K562 (cell line): Measurements from ENCODE around the gene KCNQ5. TPM values are rescaled to one million over a fixed set of nuclear protein-coding genes. Genes with fewer than 3 reads are reported as not detected.

Source experiments
- ATAC-seq: fragments of 200-7000 bp; cut with Tn5 transposase; 3 replicates; pipeline ENCODE4 v1.9.1; 2020; ENCODE audit warnings: moderate library complexity
- BruUV-seq: library from RNA; stranded (reverse); fragments of 400-500 nt; replicated peaks from 2 replicates; lab custom pipeline; 2021; lab: Mats Ljungman, UMichigan
- CTCF ChIA-PET: fragments of 300-600 bp; formaldehyde crosslinking; extraction: SDS; loops from one replicate; lab custom pipeline; 2021; ENCODE audit warnings: low intra/inter-chr PET ratio; lab: Yijun Ruan, JAX
- POLR2A ChIA-PET: fragments of 300-600, 350-650 bp; sonication (Branson Sonifier 250); formaldehyde crosslinking; extraction: SDS; loops from one replicate; lab custom pipeline; 2021; ENCODE audit warnings: antibody characterized with exemption, inconsistent platforms; lab: Yijun Ruan, JAX
- DNase-seq, 4 experiments: peaks; one replicate each; pipeline versions ENCODE4 v3.0.0 to v3.0.0-alpha.2; 2011 to 2018; ENCODE audit warnings: low spot score in 3 of 4, mixed read lengths in 3 of 4; ENCODE audit errors: extremely low read depth in 1 of 4
- FAIRE-seq: peaks from 2 replicates; lab custom pipeline; 2011; peaks lifted over from hg19 to GRCh38; lab: Jason Lieb, UNC
- H2AFZ ChIP-seq: 2 replicates; pipeline ENCODE4 v1.6.0; 2011; ENCODE audit warnings: low read depth, low read length, control low read depth, inconsistent platforms
- H3K27ac ChIP-seq: fragments of 200-600 bp; 3 replicates; pipeline ENCODE4 v1.8.0; 2011; ENCODE audit warnings: low read depth, mild to moderate bottlenecking, control low read depth, inconsistent platforms, low read length, moderate library complexity, mixed read lengths; ENCODE audit errors: extremely low read depth
- H3K27me3 ChIP-seq, 2 experiments: fragments of 300-600 bp in 1 of 2; 2 replicates in 1 of 2; 3 replicates in 1 of 2; pipeline versions ENCODE4 v1.6.0 to v1.8.0; 2011; ENCODE audit warnings: inconsistent platforms in 2 of 2, low read length in 2 of 2, mild to moderate bottlenecking in 1 of 2, mixed read lengths in 1 of 2, moderate library complexity in 1 of 2; ENCODE audit not compliant: control insufficient read depth in 2 of 2, insufficient read depth in 2 of 2
- H3K36me3 ChIP-seq: fragments of 300-600 bp; 3 replicates; pipeline ENCODE4 v1.8.0; 2011; ENCODE audit warnings: mild to moderate bottlenecking, low read length, inconsistent platforms; ENCODE audit not compliant: control insufficient read depth, insufficient read depth
- H3K4me1 ChIP-seq, 2 experiments: fragments of 200-600 bp in 1 of 2; replicated peaks in 1 of 2; 2 replicates in 1 of 2; 3 replicates in 1 of 2; pipeline versions ENCODE4 v1.5.1 to v1.8.0; 2011; ENCODE audit warnings: inconsistent platforms in 2 of 2, low read length in 2 of 2, mild to moderate bottlenecking in 1 of 2, mixed read lengths in 1 of 2, moderate library complexity in 1 of 2; ENCODE audit not compliant: control insufficient read depth in 2 of 2, insufficient read depth in 2 of 2
- H3K4me2 ChIP-seq: 2 replicates; pipeline ENCODE4 v1.6.1; 2011; ENCODE audit warnings: low read length, control low read depth, inconsistent platforms, mixed read lengths; ENCODE audit not compliant: insufficient read depth
- H3K4me3 ChIP-seq: fragments of 200-600 bp; sonication (generic), shearing (Covaris generic); 2 replicates; pipeline ENCODE4 v1.5.1; 2016; ENCODE audit warnings: control low read depth, inconsistent platforms
- H3K79me2 ChIP-seq: fragments of 200-600 bp; 3 replicates; pipeline ENCODE4 v1.8.0; 2011; ENCODE audit warnings: low read length, inconsistent platforms; ENCODE audit not compliant: control insufficient read depth, insufficient read depth
- H3K9ac ChIP-seq, 2 experiments: 2 replicates each; pipeline versions ENCODE4 v1.6.0 to v1.6.1; 2011; ENCODE audit warnings: low read depth in 2 of 2, low read length in 2 of 2, control low read depth in 1 of 2, inconsistent platforms in 1 of 2, mild to moderate bottlenecking in 1 of 2, mixed read lengths in 1 of 2; ENCODE audit not compliant: insufficient read depth in 1 of 2
- H3K9me1 ChIP-seq: one replicate; pipeline ENCODE4 v1.6.0; 2011; ENCODE audit warnings: inconsistent platforms, mild to moderate bottlenecking, low read length, moderate library complexity; ENCODE audit not compliant: control insufficient read depth, insufficient read depth
- H3K9me3 ChIP-seq: replicated peaks from 2 replicates; pipeline ENCODE4 v1.5.1; 2011; ENCODE audit warnings: low read depth, low read length, inconsistent platforms; ENCODE audit not compliant: control insufficient read depth, insufficient read depth
- H4K20me1 ChIP-seq: replicated peaks from 2 replicates; pipeline ENCODE4 v1.6.1; 2011; ENCODE audit warnings: low read length, inconsistent platforms, mixed read lengths; ENCODE audit not compliant: control insufficient read depth, insufficient read depth
- CGGBP1 ChIP-seq: fragments of 250-450 bp; sonication (Bioruptor Pico); IDR thresholded peaks from 2 replicates; pipeline ENCODE4 v1.9.0; 2021; ENCODE audit warnings: mild to moderate bottlenecking
- DNMT1 ChIP-seq: fragments of 450-650 bp; IDR thresholded peaks from 2 replicates; pipeline ENCODE4 v1.6.1; 2016; ENCODE audit warnings: antibody characterized with exemption, mild to moderate bottlenecking
- E2F3 ChIP-seq: fragments of 250-450 bp; sonication (Bioruptor Pico); IDR thresholded peaks from 2 replicates; pipeline ENCODE4 v1.4.0; 2020; ENCODE audit warnings: mild to moderate bottlenecking
- FOXK2 ChIP-seq, 2 experiments: fragments of 450-650 bp; IDR thresholded peaks in 1 of 2; conservative IDR thresholded peaks in 1 of 2; 2 replicates each; pipeline ENCODE4 v1.6.1; 2016; ENCODE audit warnings: low read depth in 2 of 2, mild to moderate bottlenecking in 1 of 2
- FOXP4 ChIP-seq: sonication (generic); formaldehyde crosslinking; IDR thresholded peaks from 2 replicates; pipeline ENCODE4 v1.8.0; 2022; ENCODE audit warnings: mild to moderate bottlenecking, missing genetic modification reagents, borderline replicate concordance
- GATAD2A ChIP-seq: fragments of 450-650 bp; IDR thresholded peaks from 2 replicates; pipeline ENCODE4 v1.6.1; 2017
- HES1 ChIP-seq: fragments of 450-650 bp; IDR thresholded peaks from 2 replicates; pipeline ENCODE4 v1.6.1; 2016; ENCODE audit warnings: low read depth, mild to moderate bottlenecking, moderate library complexity
- MTA3 ChIP-seq: fragments of 450-650 bp; formaldehyde crosslinking; IDR thresholded peaks from 2 replicates; pipeline ENCODE4 v1.6.1; 2017; ENCODE audit warnings: mild to moderate bottlenecking, borderline replicate concordance
- NCOA6 ChIP-seq: fragments of 450-650 bp; IDR thresholded peaks from 2 replicates; pipeline ENCODE4 v1.6.1; 2017; ENCODE audit warnings: mild to moderate bottlenecking
- NKRF ChIP-seq: fragments of 450-650 bp; IDR thresholded peaks from 2 replicates; pipeline ENCODE4 v1.6.1; 2016; ENCODE audit warnings: borderline replicate concordance
- PBX2 ChIP-seq, 2 experiments: IDR thresholded peaks in 1 of 2; conservative IDR thresholded peaks in 1 of 2; 2 replicates each; pipeline ENCODE4 v1.6.1; 2016; ENCODE audit warnings: low read depth in 2 of 2, mild to moderate bottlenecking in 1 of 2, missing compliant biosample characterization in 1 of 2, missing genetic modification characterization in 1 of 2, moderate library complexity in 1 of 2
- PURB ChIP-seq: sonication (generic); formaldehyde crosslinking; IDR thresholded peaks from 2 replicates; pipeline ENCODE4 v1.9.0; 2021; ENCODE audit warnings: low read depth, mild to moderate bottlenecking, missing genetic modification reagents
- SREBF1 ChIP-seq: fragments of 150-350 bp; IDR thresholded peaks from 2 replicates; pipeline ENCODE4 v1.6.1; 2014; ENCODE audit warnings: antibody characterized with exemption, low read depth, low read length, borderline replicate concordance
- TCF3 ChIP-seq: sonication (generic); formaldehyde crosslinking; IDR thresholded peaks from 2 replicates; pipeline ENCODE4 v1.4.0; 2020; ENCODE audit warnings: mild to moderate bottlenecking, missing genetic modification reagents
- ZNF224 ChIP-seq: sonication (generic); formaldehyde crosslinking; IDR thresholded peaks from 2 replicates; pipeline ENCODE4 v1.8.0; 2022; ENCODE audit warnings: mild to moderate bottlenecking, missing genetic modification reagents
- ZNF57 ChIP-seq: fragments of 450-650 bp; formaldehyde crosslinking; IDR thresholded peaks from 2 replicates; pipeline ENCODE4 v1.4.0; 2020; ENCODE audit warnings: mild to moderate bottlenecking, moderate library complexity
- WGBS: fragments of 100-300 bp; shearing (Covaris generic); methylation state at CpG from one replicate; pipeline ENCODE4 v1.1.6; 2016; ENCODE audit warnings: low coverage, mixed read lengths; ENCODE audit not compliant: insufficient coverage; ENCODE audit errors: missing lambda C conversion rate; 5-methylcytosine and 5-hydroxymethylcytosine counted together
- in situ Hi-C: fragments of 300-500 bp; cut with MboI; formaldehyde crosslinking; loops from 4 replicates; pipeline ENCODE4 v1.15.0; 2018; ENCODE audit warnings: inconsistent platforms, mixed read lengths
- intact Hi-C: fragments of 100-400 bp; cut with micrococcal nuclease; formaldehyde crosslinking; loops from 2 replicates; pipeline ENCODE4 v1.14.2; 2022
- polyA plus RNA-seq, 8 experiments: library from polyadenylated mRNA; depleted of rRNA in 4 of 8; stranded (reverse) in 5 of 8; unstranded in 3 of 8; fragments of >200 nt; fragmentation: Nextera tagmentation in 2 of 8; fragmentation: Illumina TruSeq in 1 of 8; extraction: Ambion mirVana in 2 of 8; extraction: Trizol in 1 of 8; gene quantifications; 2 replicates each; pipeline versions ENCODE4 v1.2.1 to v1.2.3, GENCODE V29; 2011 to 2014; ENCODE audit warnings: inconsistent platforms in 1 of 8, missing spikeins in 1 of 8
- total RNA-seq, 7 experiments: library from RNA; depleted of rRNA in 6 of 7; stranded (reverse); fragments of >200 nt in 6 of 7; fragmentation: Illumina TruSeq in 2 of 7; extraction: Trizol in 2 of 7; gene quantifications; 2 replicates each; pipeline versions ENCODE4 v1.2.1 to v1.2.3, GENCODE V29; 2011 to 2021; ENCODE audit warnings: low replicate concordance in 1 of 7

Gene KCNQ5
- total and polyA plus RNA-seq, 9 of the 15 experiments (the other 6 are each of a cell fraction or from before 2014, with no cell fraction given): 0.31 to 5.9 (median 2.6) TPM

- H2AFZ ChIP-seq: no peak overlapping the region
- ChIA-PET POLR2A (no interaction called here), CTCF (no interaction called here)
- H3K79me2 ChIP-seq: no peaks in the 10 kb centered on the region
- no peak for ATAC-seq
- H3K36me3 ChIP-seq: no peaks in the 10 kb centered on the region
- H3K9me3 ChIP-seq: no peaks in the 10 kb centered on the region
- no peak overlapping the region for H3K27ac ChIP-seq
- H3K4me1 ChIP-seq: no peaks in the 10 kb centered on the region; a peak in 1 of 5 replicates
- WGBS: 5% methylated on average over 1 of the region's 1 CpG
- no peaks in the 10 kb centered on the region for H3K9me1 ChIP-seq
- no peak for FAIRE-seq
- H3K4me3 ChIP-seq: no peak overlapping the region
- no TSS peak for BruUV-seq
- intact Hi-C loops: no loop called here
- no peak for DNase-seq
- no peak overlapping the region for H3K9ac ChIP-seq
- in situ Hi-C loops: no loop called here
- no peaks in the 10 kb centered on the region for H3K27me3 ChIP-seq
- no peak overlapping the region for H3K4me2 ChIP-seq
- no peaks in the 10 kb centered on the region for H4K20me1 ChIP-seq
- TF ChIP-seq FOXP4 (CRISPR knock-in tag) (no peak), MTA3 (no peak), PURB (CRISPR knock-in tag) (no peak), ZNF57 (CRISPR knock-in tag) (no peak), PBX2 (CRISPR knock-in tag; IDR thresholded peaks at IDR 0.05; ENCODE audit: low read depth) (no peak), PBX2 (tag; conservative IDR thresholded peaks at IDR 0.05; ENCODE audit: low read depth) (no peak), NCOA6 (no peak), TCF3 (CRISPR knock-in tag) (no peak), DNMT1 (no peak), FOXK2 (conservative IDR thresholded peaks at IDR 0.05 in 1 of 2, IDR thresholded peaks at IDR 0.05 in 1 of 2; ENCODE audit: low read depth in 2 of 2) (no peak), GATAD2A (no peak), NKRF (no peak), SREBF1 (no peak), ZNF224 (no peak), CGGBP1 (CRISPR knock-in tag) (no peak), E2F3 (no peak), HES1 (no peak)
Measured at GRCh38 chr6:73107016-73107415, 485.2 kb downstream of the KCNQ5 start.
